Osteoblast (primary cell): ENCODE data around the gene IL24. TPM values are rescaled to one million over a fixed set of nuclear protein-coding genes. Genes with fewer than 3 reads are reported as not detected.

Experiments
- DNase-seq: peaks from one replicate; pipeline ENCODE4 v3.0.0; 2011; ENCODE audit warnings: low spot score, mixed read lengths; ENCODE audit not compliant: insufficient read length; ENCODE audit errors: missing footprints
- H2AFZ ChIP-seq: 2 replicates; pipeline ENCODE4 v1.6.0; 2011; ENCODE audit warnings: mild to moderate bottlenecking, low read length
- H3K27ac ChIP-seq: 2 replicates; pipeline ENCODE4 v1.5.1; 2011; ENCODE audit warnings: mild to moderate bottlenecking, low read depth, low read length, moderate library complexity
- H3K27me3 ChIP-seq: 2 replicates; pipeline ENCODE4 v1.6.0; 2012; ENCODE audit warnings: mild to moderate bottlenecking, control low read depth, inconsistent platforms, low read length, moderate library complexity; ENCODE audit not compliant: insufficient read depth
- H3K36me3 ChIP-seq: 2 replicates; pipeline ENCODE4 v1.5.1; 2011; ENCODE audit warnings: mild to moderate bottlenecking, low read length, control low read depth, moderate library complexity; ENCODE audit not compliant: insufficient read depth
- H3K4me1 ChIP-seq: 2 replicates; pipeline ENCODE4 v1.5.1; 2011; ENCODE audit warnings: mild to moderate bottlenecking, low read length, control low read depth, moderate library complexity; ENCODE audit not compliant: insufficient read depth
- H3K4me2 ChIP-seq: 2 replicates; pipeline ENCODE4 v1.6.0; 2011; ENCODE audit warnings: mild to moderate bottlenecking, low read length; ENCODE audit not compliant: insufficient read depth
- H3K4me3 ChIP-seq: fragments of 200-600 bp; sonication (generic); 3 replicates; pipeline ENCODE4 v1.5.1; 2012; ENCODE audit warnings: mild to moderate bottlenecking, low read length, inconsistent platforms; ENCODE audit not compliant: insufficient read depth
- H3K79me2 ChIP-seq: 2 replicates; pipeline ENCODE4 v1.6.0; 2012; ENCODE audit warnings: mild to moderate bottlenecking, low read length, control low read depth, inconsistent platforms; ENCODE audit not compliant: insufficient read depth
- H3K9me3 ChIP-seq: 2 replicates; pipeline ENCODE4 v1.5.1; 2011; ENCODE audit warnings: low read depth, low read length, control low read depth
- H4K20me1 ChIP-seq: 2 replicates; pipeline ENCODE4 v1.6.0; 2012; ENCODE audit warnings: mild to moderate bottlenecking, low read length, control low read depth; ENCODE audit not compliant: insufficient read depth
- CTCF ChIP-seq: IDR thresholded peaks from 2 replicates; pipeline ENCODE4 v1.5.1; 2011; ENCODE audit warnings: mild to moderate bottlenecking, low read depth, low read length, moderate library complexity; ENCODE audit errors: extremely low read depth
- total RNA-seq: library from RNA; depleted of rRNA; stranded (reverse); fragments of >200 nt; gene quantifications from 2 replicates; pipeline ENCODE4 v1.2.3, GENCODE V29; 2012

Gene IL24
- total RNA-seq, 1 donor, result not detected

GRCh38 chr1:206900149-206900548 is 2.9 kb downstream of the IL24 start:
- H3K79me2 ChIP-seq, result no peaks in the 10 kb centered on the region
- DNase-seq, result no peak
- no peaks in the 10 kb centered on the region for H3K36me3 ChIP-seq
- no peaks in the 10 kb centered on the region for H4K20me1 ChIP-seq
- H3K4me2 ChIP-seq, result no peak overlapping the region
- H3K27ac ChIP-seq, result no peak overlapping the region
- H2AFZ ChIP-seq, result peak overlapping the region; percentile 17
- TF ChIP-seq CTCF, result no peak
- H3K27me3 ChIP-seq, result no peaks in the 10 kb centered on the region
- H3K4me3 ChIP-seq, result no peak overlapping the region
- no peaks in the 10 kb centered on the region for H3K9me3 ChIP-seq
- H3K4me1 ChIP-seq, result peaks cover 46% of the 10 kb centered on the region

- H4K20me1 ChIP-seq, result no peaks in the 10 kb centered on the region
- no peak overlapping the region for H3K4me3 ChIP-seq
- no peak for DNase-seq
- H3K27me3 ChIP-seq, result no peaks in the 10 kb centered on the region
- H3K36me3 ChIP-seq, result no peaks in the 10 kb centered on the region
- no peaks in the 10 kb centered on the region for H3K79me2 ChIP-seq
- H3K4me2 ChIP-seq, result no peak overlapping the region
- H3K9me3 ChIP-seq, result no peaks in the 10 kb centered on the region
- peaks cover 36% of the 10 kb centered on the region for H3K4me1 ChIP-seq
- TF ChIP-seq CTCF, result no peak
- no peak overlapping the region for H2AFZ ChIP-seq
- no peak overlapping the region for H3K27ac ChIP-seq
These were observed 4.7 kb downstream of the IL24 start for GRCh38 chr1:206901944-206902343.

- Histone ChIP-seq H3K9me3 (no peaks in the 10 kb centered on the region), H2AFZ (no peak overlapping the region), H3K79me2 (no peaks in the 10 kb centered on the region), H3K4me1 (peaks cover 30% of the 10 kb centered on the region), H3K4me2 (no peak overlapping the region), H3K27ac (no peak overlapping the region), H3K27me3 (no peaks in the 10 kb centered on the region), H4K20me1 (no peaks in the 10 kb centered on the region), H3K36me3 (no peaks in the 10 kb centered on the region), H3K4me3 (no peak overlapping the region)
- TF ChIP-seq CTCF, result no peak
- no peak for DNase-seq
These were observed 5.5 kb downstream of the IL24 start for GRCh38 chr1:206902702-206903101.

- DNase-seq, result no peak
These were observed 6.4 kb downstream of the IL24 start for GRCh38 chr1:206903687-206904086.

More at GRCh38 chr1:206903687-206904086, 6.4 kb downstream of the IL24 start:
- no peak for TF ChIP-seq CTCF
- H3K27me3 ChIP-seq, result peaks cover 3% of the 10 kb centered on the region
- no peak overlapping the region for H3K27ac ChIP-seq
- no peaks in the 10 kb centered on the region for H3K36me3 ChIP-seq
- no peaks in the 10 kb centered on the region for H3K9me3 ChIP-seq
- no peak overlapping the region for H3K4me2 ChIP-seq
- H2AFZ ChIP-seq, result no peak overlapping the region
- H3K4me3 ChIP-seq, result no peak overlapping the region
- peaks cover 22% of the 10 kb centered on the region for H3K4me1 ChIP-seq
- no peaks in the 10 kb centered on the region for H4K20me1 ChIP-seq
- H3K79me2 ChIP-seq, result no peaks in the 10 kb centered on the region
